Pancreas (tissue), 10 donors: ENCODE results near the gene SV2A. TPM values are rescaled to one million over a fixed set of nuclear protein-coding genes. Genes with fewer than 3 reads are reported as not detected.

Experiments
- ATAC-seq, 4 donors: fragments of 200-7000 bp; cut with Tn5 transposase; one replicate each; pipeline versions ENCODE4 v1.8.0 to v1.9.1; 2020; ENCODE audit warnings: mild to moderate bottlenecking in 4 of 4, moderate library complexity in 4 of 4
- DNase-seq, 6 donors: peaks; one replicate each; pipeline ENCODE4 v3.0.0-alpha.2; 2020
- FAIRE-seq: peaks from 2 replicates; lab custom pipeline; 2012; peaks lifted over from hg19 to GRCh38; lab: Jason Lieb, UNC
- H3K27ac ChIP-seq, 4 donors: fragments of 200-600 bp; sonication (generic); 1 replicate in 3 of 4; 2 replicates in 1 of 4; pipeline versions ENCODE4 v1.5.0 to v1.8.0; 2020
- H3K27me3 ChIP-seq, 4 donors: fragments of 200-600 bp; one replicate each; pipeline ENCODE4 v1.8.0; 2021
- H3K36me3 ChIP-seq, 3 donors: fragments of 200-600 bp; sonication (generic) in 1 of 3; one replicate each; pipeline versions ENCODE4 v1.5.0 to v1.8.0; 2020 to 2021
- H3K4me1 ChIP-seq, 3 donors: fragments of 200-600 bp; one replicate each; pipeline ENCODE4 v1.8.0; 2021
- H3K4me3 ChIP-seq, 4 donors: fragments of 200-600 bp; sonication (generic) in 2 of 4; one replicate each; pipeline versions ENCODE4 v1.5.0 to v1.8.0; 2020 to 2021
- H3K9me3 ChIP-seq, 4 donors: fragments of 200-600 bp; one replicate each; pipeline ENCODE4 v1.8.0; 2021
- WGBS, 2 donors: extraction: QIAGEN DNeasy Blood & Tissue Kit; methylation state at CpG; one replicate each; pipeline ENCODE4 v1.1.7; 2013; 5-methylcytosine and 5-hydroxymethylcytosine counted together
- intact Hi-C, 3 donors: fragments of 100-400 bp; cut with DNase I; formaldehyde crosslinking; loops; one replicate each; pipeline versions ENCODE4 v1.11.1 to v1.14.2; 2022
- polyA plus RNA-seq, 2 donors: library from polyadenylated mRNA; stranded (reverse); fragments of 200-250 nt; gene quantifications; one replicate each; pipeline ENCODE4 v1.2.3, GENCODE V29; 2013
- total RNA-seq, 6 donors: library from RNA; stranded (reverse); fragmentation: NEBNext Ultra II Directional in 4 of 6; extraction: Animal tissue kit (Norgen Biotek cat#: 25700) in 4 of 6; gene quantifications; one replicate each; pipeline versions ENCODE4 v1.2.1 to v1.2.4, GENCODE V29; 2021 to 2023
- TF ChIP-seq, protein P1 (sequence below), 4 donors: fragments of 200-600 bp; sonication (generic) in 3 of 4; IDR thresholded peaks; one replicate each; pipeline versions ENCODE4 v1.5.0 to v1.8.0; 2021; ENCODE audit warnings: antibody characterized with exemption in 4 of 4
- donor health status: healthy with polysubstance abuse.
- donor health status: DM: no; HTN: no; CAD: no; lungs with moderate emphysema.
- donor health status: DM: no; HTN: no; CAD: no.
- donor health status: control.
- donor health status: control.
- donor health status: Bipolar disorder and iron deficiency.
- donor health status: DM: yes; HTN: yes; CAD: no.
- donor health status: DM: no; HTN: no; CAD: no.
- donor health status: DM: no; HTN: no; CAD: no.
- donor health status: DM: yes; HTN: yes; CAD: no.

The SV2A gene
- total and polyA plus RNA-seq, 8 donors: 0.32 to 8.3 (median 1.6) TPM

DNA sequence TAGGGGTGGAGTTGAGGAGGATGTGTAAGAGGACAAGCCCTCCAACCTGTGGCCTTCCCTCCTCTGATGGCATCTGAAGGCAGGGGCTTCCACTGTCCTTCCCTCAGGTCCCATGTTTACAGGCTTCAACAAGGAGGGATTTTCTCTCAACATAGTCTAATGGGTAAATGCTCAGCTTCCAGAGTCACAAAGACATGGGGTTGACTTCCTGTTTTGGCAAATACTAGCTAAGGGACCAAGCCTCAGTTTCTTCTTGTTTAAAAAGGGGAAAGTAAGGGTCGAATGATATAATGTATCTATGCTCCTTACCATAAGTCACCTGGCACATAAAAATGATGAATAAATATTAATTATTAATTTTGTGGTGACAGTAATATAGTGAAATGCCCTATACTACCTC lies 3.1 kb downstream of the SV2A start:
- no peaks in the 10 kb centered on the region for H3K4me1 ChIP-seq
- H3K4me3 ChIP-seq: no peak overlapping the region
- TF ChIP-seq, protein P1, sequence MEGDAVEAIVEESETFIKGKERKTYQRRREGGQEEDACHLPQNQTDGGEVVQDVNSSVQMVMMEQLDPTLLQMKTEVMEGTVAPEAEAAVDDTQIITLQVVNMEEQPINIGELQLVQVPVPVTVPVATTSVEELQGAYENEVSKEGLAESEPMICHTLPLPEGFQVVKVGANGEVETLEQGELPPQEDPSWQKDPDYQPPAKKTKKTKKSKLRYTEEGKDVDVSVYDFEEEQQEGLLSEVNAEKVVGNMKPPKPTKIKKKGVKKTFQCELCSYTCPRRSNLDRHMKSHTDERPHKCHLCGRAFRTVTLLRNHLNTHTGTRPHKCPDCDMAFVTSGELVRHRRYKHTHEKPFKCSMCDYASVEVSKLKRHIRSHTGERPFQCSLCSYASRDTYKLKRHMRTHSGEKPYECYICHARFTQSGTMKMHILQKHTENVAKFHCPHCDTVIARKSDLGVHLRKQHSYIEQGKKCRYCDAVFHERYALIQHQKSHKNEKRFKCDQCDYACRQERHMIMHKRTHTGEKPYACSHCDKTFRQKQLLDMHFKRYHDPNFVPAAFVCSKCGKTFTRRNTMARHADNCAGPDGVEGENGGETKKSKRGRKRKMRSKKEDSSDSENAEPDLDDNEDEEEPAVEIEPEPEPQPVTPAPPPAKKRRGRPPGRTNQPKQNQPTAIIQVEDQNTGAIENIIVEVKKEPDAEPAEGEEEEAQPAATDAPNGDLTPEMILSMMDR (IDR thresholded peaks at IDR 0.05): no peak
- ATAC-seq (no peak), FAIRE-seq (no peak), DNase-seq (no peak)
- H3K36me3 ChIP-seq: no peaks in the 10 kb centered on the region
- no peaks in the 10 kb centered on the region for H3K9me3 ChIP-seq
- no peaks in the 10 kb centered on the region for H3K27me3 ChIP-seq
- 38 to 56% methylated on average over 1 of the region's 1 CpG for WGBS, 2 donors
- no peak overlapping the region for H3K27ac ChIP-seq
- intact Hi-C loops: no loop called here

DNA sequence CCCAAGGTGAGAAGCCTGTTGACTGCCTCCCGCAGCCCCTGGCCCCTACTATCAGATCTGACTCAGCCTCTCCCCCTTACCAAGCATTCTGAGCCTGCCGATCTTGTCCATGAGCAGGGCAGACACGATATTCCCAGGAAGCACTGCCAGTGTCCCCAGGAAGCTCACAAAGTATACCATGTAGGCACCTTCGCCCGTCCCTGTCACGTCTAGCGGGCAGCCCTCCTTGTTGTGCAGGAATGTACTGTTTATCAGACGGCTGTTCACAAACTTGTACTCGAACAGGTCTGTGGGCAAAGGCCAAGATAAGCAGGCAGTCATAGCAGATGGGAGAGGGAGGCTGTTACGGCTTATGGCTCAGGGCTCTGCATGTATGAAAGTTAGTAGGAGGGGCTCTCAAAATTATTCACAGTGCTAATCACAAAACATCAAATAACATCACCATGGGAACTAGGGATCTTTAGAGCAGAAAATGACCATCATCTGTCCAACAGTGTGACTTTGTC lies 11.0 kb downstream of the SV2A start:
- TF ChIP-seq, protein P1 (IDR thresholded peaks at IDR 0.05): no peak
- no peak for ATAC-seq

DNA sequence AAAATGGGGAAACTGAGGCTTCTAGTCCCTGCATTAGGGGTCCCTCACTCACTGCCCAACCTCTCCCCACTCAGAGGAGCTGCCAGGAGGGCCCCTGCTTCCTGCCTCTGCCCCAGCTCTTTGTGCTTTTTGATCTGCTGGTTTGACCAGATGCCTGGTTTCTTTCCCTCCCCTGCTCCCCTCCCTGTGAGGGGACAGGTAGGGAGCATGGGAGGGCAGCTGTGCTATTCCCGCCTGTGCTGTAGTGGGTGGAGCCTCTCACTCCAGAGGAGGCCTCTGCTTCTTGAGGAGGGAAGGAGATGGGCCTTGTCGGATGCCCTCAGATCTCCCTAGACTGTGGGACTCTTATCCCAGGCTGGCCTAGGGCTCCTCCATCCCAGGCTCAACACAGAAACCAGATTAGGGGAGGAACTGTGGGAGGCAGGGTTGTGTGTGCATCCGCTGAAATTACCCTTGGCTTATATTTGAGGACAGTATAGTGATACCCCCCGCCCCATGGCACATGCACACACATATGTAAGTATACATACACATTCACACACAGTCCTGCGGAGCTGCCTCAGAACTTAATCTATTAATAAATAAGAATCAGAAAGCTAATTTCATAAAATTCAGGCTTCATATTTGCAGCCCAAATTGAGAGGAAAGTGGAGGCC lies 13.7 kb downstream of the SV2A start:
- intact Hi-C loops: no loop called here
- H3K9me3 ChIP-seq: no peaks in the 10 kb centered on the region
- TF ChIP-seq, protein P1 (IDR thresholded peaks at IDR 0.05): no peak
- WGBS, 2 donors: 65 to 75% methylated on average over 5 of the region's 5 CpGs
- no peak for ATAC-seq
- FAIRE-seq: no peak
- H3K4me3 ChIP-seq: no peak overlapping the region
- no peaks in the 10 kb centered on the region for H3K36me3 ChIP-seq
- H3K4me1 ChIP-seq: peaks cover 0 to 6% (median 3%) of the 10 kb centered on the region in 3 donors
- no peaks in the 10 kb centered on the region for H3K27me3 ChIP-seq
- no peak for DNase-seq
- H3K27ac ChIP-seq: no peak overlapping the region

More for the DNA sequence above, 11.0 kb downstream of the SV2A start:
- Histone ChIP-seq H3K9me3 (no peaks in the 10 kb centered on the region), H3K27me3 (no peaks in the 10 kb centered on the region), H3K4me3 (no peak overlapping the region), H3K4me1 (no peaks in the 10 kb centered on the region), H3K36me3 (no peaks in the 10 kb centered on the region), H3K27ac (no peak overlapping the region)
- FAIRE-seq (no peak), DNase-seq (no peak)
- 54 to 56% methylated on average over 10 of the region's 10 CpGs for WGBS, 2 donors
- intact Hi-C loops: no loop called here

DNA sequence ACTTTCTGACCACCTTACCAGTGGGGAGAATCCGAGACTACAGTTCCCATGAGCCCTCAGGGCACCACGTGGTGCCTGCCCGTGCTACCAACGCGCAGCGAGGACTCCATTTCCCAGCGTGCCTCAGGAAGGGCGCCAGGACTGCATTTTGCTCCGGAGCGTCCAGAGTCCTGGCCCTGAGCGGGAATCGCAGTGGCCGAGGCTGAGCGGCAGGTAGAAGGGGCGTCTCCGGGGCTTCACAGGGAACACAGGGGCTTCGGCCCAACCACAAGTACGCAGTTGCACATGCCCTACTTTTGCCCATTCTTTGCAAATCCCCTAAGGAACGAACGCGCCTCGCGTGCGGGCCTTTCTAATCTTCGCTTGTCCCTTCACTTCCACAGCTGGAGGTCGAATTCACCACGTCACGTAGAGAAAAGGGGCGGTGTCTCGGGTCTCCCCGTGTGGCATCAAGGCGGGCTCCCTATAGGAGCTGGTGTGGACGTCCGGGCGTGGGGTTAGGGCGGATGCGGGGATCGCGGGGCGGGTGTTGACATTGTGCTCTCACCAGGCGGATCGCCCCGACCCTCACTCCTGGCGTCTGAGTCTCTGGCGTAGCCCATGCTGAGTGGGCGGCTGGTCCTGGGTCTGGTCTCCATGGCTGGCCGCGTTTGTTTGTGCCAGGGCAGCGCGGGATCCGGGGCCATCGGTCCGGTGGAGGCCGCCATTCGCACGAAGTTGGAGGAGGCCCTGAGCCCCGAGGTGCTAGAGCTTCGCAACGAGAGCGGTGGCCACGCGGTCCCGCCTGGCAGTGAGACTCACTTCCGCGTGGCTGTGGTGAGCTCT lies 18.0 kb downstream of the SV2A start, which contains the start of gene BOLA1:
TSS of gene BOLA1 (plus strand) at position 109 of the 825 bp plus-strand sequence. CDS start at position 601, 492 bp downstream.
- Histone ChIP-seq H3K36me3 (no peaks in the 10 kb centered on the region), H3K27me3 (no peaks in the 10 kb centered on the region), H3K9me3 (no peaks in the 10 kb centered on the region), H3K27ac (peak within 1 kb of the TSS; percentile 80 to 83 (median 82)), H3K4me1 (peaks cover 0 to 6% (median 3%) of the 10 kb centered on the region in 3 donors), H3K4me3 (peak within 1 kb of the TSS; percentile 22 to 51 (median 38))
- DNase-seq (peak; percentile 90 to 97 (median 92)), ATAC-seq (peak; percentile 98 to 99 (median 99)), FAIRE-seq (no peak)
- intact Hi-C loops: no loop called here
- TF ChIP-seq, protein P1 (IDR thresholded peaks at IDR 0.05): no peak
- 3 to 8% methylated on average over 64 to 65 of the region's 65 CpGs for WGBS, 2 donors
